Mucosa of rectum (tissue), 2 donors: ENCODE measurements around the gene PFKFB3.

Experiments used
- H3K27ac ChIP-seq, 2 donors: one replicate each; pipeline ENCODE4 v1.7.0; 2013; ENCODE audit warnings: inconsistent platforms in 2 of 2, low read depth in 2 of 2, low read length in 2 of 2
- H3K27me3 ChIP-seq, 2 donors: one replicate each; pipeline ENCODE4 v1.7.0; 2013; ENCODE audit warnings: low read length in 2 of 2; ENCODE audit not compliant: control insufficient read depth in 2 of 2, insufficient read depth in 2 of 2
- H3K36me3 ChIP-seq, 2 donors: one replicate each; pipeline ENCODE4 v1.7.0; 2013; ENCODE audit warnings: low read length in 2 of 2; ENCODE audit not compliant: control insufficient read depth in 2 of 2, insufficient read depth in 2 of 2
- H3K4me1 ChIP-seq, 2 donors: one replicate each; pipeline ENCODE4 v1.7.0; 2013; ENCODE audit warnings: low read length in 2 of 2, mild to moderate bottlenecking in 1 of 2; ENCODE audit not compliant: control insufficient read depth in 2 of 2, insufficient read depth in 2 of 2
- H3K4me3 ChIP-seq, 2 donors: one replicate each; pipeline ENCODE4 v1.7.0; 2013; ENCODE audit warnings: low read length in 2 of 2
- H3K9ac ChIP-seq, 2 donors: one replicate each; pipeline ENCODE4 v1.7.0; 2013; ENCODE audit warnings: low read length in 2 of 2, low read depth in 1 of 2, mild to moderate bottlenecking in 1 of 2
- H3K9me3 ChIP-seq, 2 donors: one replicate each; pipeline ENCODE4 v1.7.0; 2013; ENCODE audit warnings: low read length in 2 of 2; ENCODE audit not compliant: control insufficient read depth in 2 of 2
- donor health status: healthy.
- donor health status: Normal muscosa, but diverticular disease.

The PFKFB3 gene

GRCh38 chr10:6211341-6211670 lies 8.6 kb downstream of the PFKFB3 start:
- Histone ChIP-seq H3K27me3 (no peaks in the 10 kb centered on the region), H3K27ac (no peak overlapping the region), H3K9ac (no peak overlapping the region), H3K9me3 (no peaks in the 10 kb centered on the region), H3K4me1 (peaks cover 0 to 2% of the 10 kb centered on the region in 2 donors), H3K36me3 (peaks cover 9 to 23% of the 10 kb centered on the region in 2 donors), H3K4me3 (no peak overlapping the region)

- Histone ChIP-seq H3K4me1 (peaks cover 0 to 2% of the 10 kb centered on the region in 2 donors), H3K27me3 (no peaks in the 10 kb centered on the region), H3K4me3 (no peak overlapping the region), H3K36me3 (peaks cover 14 to 30% of the 10 kb centered on the region in 2 donors), H3K9me3 (no peaks in the 10 kb centered on the region), H3K27ac (no peak overlapping the region), H3K9ac (no peak overlapping the region)
These were observed 9.2 kb downstream of the PFKFB3 start for GRCh38 chr10:6211671-6212635.

- no peak overlapping the region for H3K27ac ChIP-seq
- peaks cover 0 to 2% of the 10 kb centered on the region in 2 donors for H3K4me1 ChIP-seq
- H3K27me3 ChIP-seq = no peaks in the 10 kb centered on the region
- no peak overlapping the region for H3K4me3 ChIP-seq
- H3K9me3 ChIP-seq = no peaks in the 10 kb centered on the region
- H3K9ac ChIP-seq = no peak overlapping the region
- peaks cover 17 to 37% of the 10 kb centered on the region in 2 donors for H3K36me3 ChIP-seq
These were observed 10.1 kb downstream of the PFKFB3 start for GRCh38 chr10:6212806-6213205.

GRCh38 chr10:6213257-6213905 lies 10.6 kb downstream of the PFKFB3 start:
- H3K4me3 ChIP-seq = no peak overlapping the region
- peaks cover 0 to 2% of the 10 kb centered on the region in 2 donors for H3K4me1 ChIP-seq
- H3K27me3 ChIP-seq = no peaks in the 10 kb centered on the region
- peaks cover 17 to 40% of the 10 kb centered on the region in 2 donors for H3K36me3 ChIP-seq
- no peaks in the 10 kb centered on the region for H3K9me3 ChIP-seq
- no peak overlapping the region for H3K9ac ChIP-seq
- no peak overlapping the region for H3K27ac ChIP-seq

GRCh38 chr10:6213908-6214307 lies 11.2 kb downstream of the PFKFB3 start:
- Histone ChIP-seq H3K4me3 (no peak overlapping the region), H3K27ac (no peak overlapping the region), H3K36me3 (peaks cover 17 to 44% of the 10 kb centered on the region in 2 donors), H3K9me3 (no peaks in the 10 kb centered on the region), H3K27me3 (no peaks in the 10 kb centered on the region), H3K9ac (no peak overlapping the region), H3K4me1 (peaks cover 0 to 2% of the 10 kb centered on the region in 2 donors)

GRCh38 chr10:6214612-6215011 lies 11.9 kb downstream of the PFKFB3 start:
- H3K27ac ChIP-seq = no peak overlapping the region
- H3K4me1 ChIP-seq = peaks cover 0 to 2% of the 10 kb centered on the region in 2 donors
- no peak overlapping the region for H3K9ac ChIP-seq
- no peak overlapping the region for H3K4me3 ChIP-seq
- H3K36me3 ChIP-seq = peaks cover 24 to 50% of the 10 kb centered on the region in 2 donors
- no peaks in the 10 kb centered on the region for H3K9me3 ChIP-seq
- no peaks in the 10 kb centered on the region for H3K27me3 ChIP-seq

GRCh38 chr10:6215241-6215640 lies 12.5 kb downstream of the PFKFB3 start:
- Histone ChIP-seq H3K27ac (no peak overlapping the region), H3K27me3 (no peaks in the 10 kb centered on the region), H3K36me3 (peaks cover 24 to 51% of the 10 kb centered on the region in 2 donors), H3K9ac (no peak overlapping the region), H3K4me3 (no peak overlapping the region), H3K9me3 (no peaks in the 10 kb centered on the region), H3K4me1 (peaks cover 0 to 2% of the 10 kb centered on the region in 2 donors)

- Histone ChIP-seq H3K36me3 (peaks cover 30 to 56% of the 10 kb centered on the region in 2 donors), H3K9ac (no peak overlapping the region), H3K4me1 (peaks cover 0 to 2% of the 10 kb centered on the region in 2 donors), H3K27me3 (no peaks in the 10 kb centered on the region), H3K27ac (no peak overlapping the region), H3K9me3 (no peaks in the 10 kb centered on the region), H3K4me3 (no peak overlapping the region)
These were observed 13.2 kb downstream of the PFKFB3 start for GRCh38 chr10:6215683-6216484.

GRCh38 chr10:6216916-6217315 lies 14.2 kb downstream of the PFKFB3 start:
- Histone ChIP-seq H3K9ac (no peak overlapping the region), H3K4me3 (no peak overlapping the region), H3K27ac (no peak overlapping the region), H3K4me1 (no peaks in the 10 kb centered on the region), H3K27me3 (no peaks in the 10 kb centered on the region), H3K36me3 (peaks cover 38 to 65% of the 10 kb centered on the region in 2 donors), H3K9me3 (no peaks in the 10 kb centered on the region)
